Fibroblast of lung (primary cell): ENCODE results near the gene CD46.
"Not testable (repeated sequence)": the region's sequence is repeated elsewhere in the genome, so short reads cannot be mapped to it uniquely, and the experiment has no call there.

Experiments used
- EZH2 ChIP-seq: IDR thresholded peaks from 2 replicates; pipeline ENCODE4 v1.5.1; 2012; ENCODE audit warnings: low read length, control low read depth, mild to moderate bottlenecking; ENCODE audit errors: missing control alignments
- TF ChIP-seq, protein P1 (sequence below), 2 donors: IDR thresholded peaks in 1 of 2; conservative IDR thresholded peaks in 1 of 2; 1 replicate in 1 of 2; 2 replicates in 1 of 2; pipeline ENCODE4 v1.5.1; 2011 to 2012; ENCODE audit warnings: low read length in 2 of 2, control low read depth in 1 of 2, inconsistent platforms in 1 of 2, low read depth in 1 of 2, mild to moderate bottlenecking in 1 of 2

- TF ChIP-seq, protein P1, sequence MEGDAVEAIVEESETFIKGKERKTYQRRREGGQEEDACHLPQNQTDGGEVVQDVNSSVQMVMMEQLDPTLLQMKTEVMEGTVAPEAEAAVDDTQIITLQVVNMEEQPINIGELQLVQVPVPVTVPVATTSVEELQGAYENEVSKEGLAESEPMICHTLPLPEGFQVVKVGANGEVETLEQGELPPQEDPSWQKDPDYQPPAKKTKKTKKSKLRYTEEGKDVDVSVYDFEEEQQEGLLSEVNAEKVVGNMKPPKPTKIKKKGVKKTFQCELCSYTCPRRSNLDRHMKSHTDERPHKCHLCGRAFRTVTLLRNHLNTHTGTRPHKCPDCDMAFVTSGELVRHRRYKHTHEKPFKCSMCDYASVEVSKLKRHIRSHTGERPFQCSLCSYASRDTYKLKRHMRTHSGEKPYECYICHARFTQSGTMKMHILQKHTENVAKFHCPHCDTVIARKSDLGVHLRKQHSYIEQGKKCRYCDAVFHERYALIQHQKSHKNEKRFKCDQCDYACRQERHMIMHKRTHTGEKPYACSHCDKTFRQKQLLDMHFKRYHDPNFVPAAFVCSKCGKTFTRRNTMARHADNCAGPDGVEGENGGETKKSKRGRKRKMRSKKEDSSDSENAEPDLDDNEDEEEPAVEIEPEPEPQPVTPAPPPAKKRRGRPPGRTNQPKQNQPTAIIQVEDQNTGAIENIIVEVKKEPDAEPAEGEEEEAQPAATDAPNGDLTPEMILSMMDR (conservative IDR thresholded peaks at IDR 0.05 in 1 of 2, IDR thresholded peaks at IDR 0.05 in 1 of 2; ENCODE audit: low read depth in 1 of 2, low read length in 2 of 2): not testable (repeated sequence)
- TF ChIP-seq EZH2: not testable (repeated sequence)
Measured at GRCh38 chr1:207737503-207738157, 14.2 kb upstream of the CD46 start.
